Measurements from ENCODE around the gene MET. TPM values are rescaled to one million over a fixed set of nuclear protein-coding genes. Genes with fewer than 3 reads are reported as not detected.

MET gene
- total RNA-seq, 1 donor from 2014 or later: 161 TPM

GRCh38 chr7:116829041-116829440, 157.0 kb downstream of the MET start:
- TF ChIP-seq CTCF (IDR thresholded peaks at IDR 0.05; ENCODE audit: insufficient read depth, low read length, poor library complexity, severe bottlenecking): no peak
- Histone ChIP-seq H3K4me3 (ENCODE audit: low read depth, low read length) (no peak overlapping the region), H3K27me3 (ENCODE audit: control insufficient read depth, insufficient read depth, low read length) (no peaks in the 10 kb centered on the region), H3K36me3 (ENCODE audit: control insufficient read depth, insufficient read depth, low read length) (no peaks in the 10 kb centered on the region)
- no peak for DNase-seq (ENCODE audit: low read depth)

DNA sequence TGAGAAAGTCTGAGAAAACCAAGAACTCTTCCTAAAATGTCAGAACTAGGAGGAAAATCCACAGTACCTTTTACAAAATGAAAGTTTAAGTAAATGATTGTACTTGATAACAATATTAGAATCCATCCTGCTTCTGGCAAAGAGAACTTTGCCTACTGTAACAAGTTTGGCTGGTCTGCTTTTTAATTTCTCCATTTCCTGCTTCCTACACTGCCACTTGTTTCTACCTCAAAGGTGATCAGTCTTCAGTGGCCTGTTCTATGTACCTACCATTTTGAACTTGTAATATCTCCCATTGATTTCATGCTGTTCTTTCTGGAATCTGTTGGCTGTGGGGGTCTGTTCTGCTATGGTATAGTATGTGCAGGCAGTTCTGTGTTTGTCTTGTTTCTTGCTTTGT, 157.5 kb downstream of the MET start:
- no peaks in the 10 kb centered on the region for H3K36me3 ChIP-seq (ENCODE audit: control insufficient read depth, insufficient read depth, low read length)
- no peak overlapping the region for H3K4me3 ChIP-seq (ENCODE audit: low read depth, low read length)
- H3K27me3 ChIP-seq (ENCODE audit: control insufficient read depth, insufficient read depth, low read length): no peaks in the 10 kb centered on the region
- TF ChIP-seq CTCF (IDR thresholded peaks at IDR 0.05; ENCODE audit: insufficient read depth, low read length, poor library complexity, severe bottlenecking): no peak
- DNase-seq (ENCODE audit: low read depth): no peak

DNA sequence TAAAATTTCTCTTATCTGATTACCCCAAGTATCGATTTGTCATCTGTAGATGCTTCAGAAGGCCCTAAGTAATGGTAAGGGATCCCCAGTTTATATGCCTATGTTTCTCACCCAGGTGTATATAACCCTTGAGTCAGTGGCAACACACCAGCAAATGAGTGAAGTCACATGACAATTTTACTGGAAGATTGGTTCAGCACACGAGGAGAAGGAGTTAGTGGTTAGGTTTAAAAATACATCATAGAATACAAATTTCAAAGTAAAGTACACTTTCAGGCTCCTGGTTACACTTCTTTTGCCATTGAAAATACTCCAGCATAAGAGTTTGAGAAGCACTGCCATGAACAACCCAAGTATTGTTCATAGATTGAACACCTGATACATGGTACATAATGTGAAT, 160.7 kb downstream of the MET start:
- H3K4me3 ChIP-seq (ENCODE audit: low read depth, low read length): no peak overlapping the region
- DNase-seq (ENCODE audit: low read depth): no peak
- no peaks in the 10 kb centered on the region for H3K36me3 ChIP-seq (ENCODE audit: control insufficient read depth, insufficient read depth, low read length)
- no peak for TF ChIP-seq CTCF (IDR thresholded peaks at IDR 0.05; ENCODE audit: insufficient read depth, low read length, poor library complexity, severe bottlenecking)
- no peaks in the 10 kb centered on the region for H3K27me3 ChIP-seq (ENCODE audit: control insufficient read depth, insufficient read depth, low read length)

GRCh38 chr7:116834815-116835504, 163.0 kb downstream of the MET start:
- TF ChIP-seq CTCF (IDR thresholded peaks at IDR 0.05; ENCODE audit: insufficient read depth, low read length, poor library complexity, severe bottlenecking): no peak
- DNase-seq (ENCODE audit: low read depth): peak; percentile 10
- Histone ChIP-seq H3K36me3 (ENCODE audit: control insufficient read depth, insufficient read depth, low read length) (no peaks in the 10 kb centered on the region), H3K4me3 (ENCODE audit: low read depth, low read length) (no peak overlapping the region), H3K27me3 (ENCODE audit: control insufficient read depth, insufficient read depth, low read length) (no peaks in the 10 kb centered on the region)

- H3K4me3 ChIP-seq (ENCODE audit: low read depth, low read length): no peak overlapping the region
- no peak for TF ChIP-seq CTCF (IDR thresholded peaks at IDR 0.05; ENCODE audit: insufficient read depth, low read length, poor library complexity, severe bottlenecking)
- no peaks in the 10 kb centered on the region for H3K27me3 ChIP-seq (ENCODE audit: control insufficient read depth, insufficient read depth, low read length)
- H3K36me3 ChIP-seq (ENCODE audit: control insufficient read depth, insufficient read depth, low read length): no peaks in the 10 kb centered on the region
- no peak for DNase-seq (ENCODE audit: low read depth)
Measured at GRCh38 chr7:116836048-116836447, 164.1 kb downstream of the MET start.

GRCh38 chr7:116836911-116837310, 164.9 kb downstream of the MET start:
- H3K27me3 ChIP-seq (ENCODE audit: control insufficient read depth, insufficient read depth, low read length): no peaks in the 10 kb centered on the region
- H3K36me3 ChIP-seq (ENCODE audit: control insufficient read depth, insufficient read depth, low read length): no peaks in the 10 kb centered on the region
- peak; percentile 9 for DNase-seq (ENCODE audit: low read depth)
- no peak for TF ChIP-seq CTCF (IDR thresholded peaks at IDR 0.05; ENCODE audit: insufficient read depth, low read length, poor library complexity, severe bottlenecking)
- H3K4me3 ChIP-seq (ENCODE audit: low read depth, low read length): no peak overlapping the region
